GM20000 (cell line): ENCODE measurements around the gene ARHGDIA.
A peak's percentile ranks its signal among the peaks of the same experiment; 100 is the strongest.

Experiments
- DNase-seq: peaks from one replicate; pipeline ENCODE4 v3.0.0; 2012; ENCODE audit warnings: low spot score
- TF ChIP-seq, protein P1 (sequence below): IDR thresholded peaks from 2 replicates; pipeline ENCODE4 v1.5.1; 2012; ENCODE audit warnings: mild to moderate bottlenecking, control low read depth; ENCODE audit errors: extremely low read depth, missing control alignments

ARHGDIA gene

DNA sequence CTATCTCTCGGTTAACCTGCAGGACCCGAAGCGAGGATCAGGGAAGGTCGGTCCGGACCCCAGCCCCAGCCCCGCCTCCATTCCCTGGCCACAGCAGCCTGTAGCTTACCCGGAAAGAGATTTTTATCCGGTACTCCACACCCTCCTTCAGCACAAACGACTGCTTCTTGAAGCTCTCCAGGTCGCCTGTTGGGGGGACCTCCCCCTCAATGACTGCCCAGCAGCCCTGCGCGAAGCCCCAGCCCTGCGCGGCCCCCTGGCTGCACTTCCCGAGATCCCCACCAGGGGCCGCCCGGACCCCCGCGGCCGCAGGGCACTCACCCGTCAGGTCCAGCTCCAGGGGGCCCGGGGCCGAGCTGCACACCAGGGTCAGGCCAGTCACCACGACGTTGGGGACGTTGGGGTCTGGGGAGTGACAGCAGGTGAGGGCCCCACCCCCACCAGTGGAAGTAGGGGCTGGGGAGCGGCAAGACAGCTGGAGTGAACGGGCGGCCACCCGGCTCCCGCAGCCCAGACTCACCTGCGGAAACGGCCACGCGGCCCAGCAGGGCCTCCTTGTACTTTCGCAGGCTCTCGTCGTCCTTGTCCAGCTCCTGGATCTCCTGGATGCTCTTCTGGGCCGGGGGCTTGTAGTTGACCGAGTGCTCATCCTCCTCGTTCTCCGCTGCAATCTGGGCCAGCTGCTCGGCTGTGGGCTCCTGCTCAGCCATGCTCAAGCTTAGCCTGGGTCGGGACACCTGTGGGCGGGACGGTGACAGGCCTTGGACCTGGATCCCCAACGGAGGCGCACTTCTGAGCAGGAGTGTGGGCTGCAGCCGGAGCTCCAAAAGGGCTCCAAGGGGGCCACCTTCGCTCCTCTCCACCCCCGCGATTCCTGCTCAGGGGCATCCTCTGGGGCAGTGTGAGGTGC lies 1.7 kb downstream of the ARHGDIA start:
- peak; percentile 86 for DNase-seq
- TF ChIP-seq, protein P1, sequence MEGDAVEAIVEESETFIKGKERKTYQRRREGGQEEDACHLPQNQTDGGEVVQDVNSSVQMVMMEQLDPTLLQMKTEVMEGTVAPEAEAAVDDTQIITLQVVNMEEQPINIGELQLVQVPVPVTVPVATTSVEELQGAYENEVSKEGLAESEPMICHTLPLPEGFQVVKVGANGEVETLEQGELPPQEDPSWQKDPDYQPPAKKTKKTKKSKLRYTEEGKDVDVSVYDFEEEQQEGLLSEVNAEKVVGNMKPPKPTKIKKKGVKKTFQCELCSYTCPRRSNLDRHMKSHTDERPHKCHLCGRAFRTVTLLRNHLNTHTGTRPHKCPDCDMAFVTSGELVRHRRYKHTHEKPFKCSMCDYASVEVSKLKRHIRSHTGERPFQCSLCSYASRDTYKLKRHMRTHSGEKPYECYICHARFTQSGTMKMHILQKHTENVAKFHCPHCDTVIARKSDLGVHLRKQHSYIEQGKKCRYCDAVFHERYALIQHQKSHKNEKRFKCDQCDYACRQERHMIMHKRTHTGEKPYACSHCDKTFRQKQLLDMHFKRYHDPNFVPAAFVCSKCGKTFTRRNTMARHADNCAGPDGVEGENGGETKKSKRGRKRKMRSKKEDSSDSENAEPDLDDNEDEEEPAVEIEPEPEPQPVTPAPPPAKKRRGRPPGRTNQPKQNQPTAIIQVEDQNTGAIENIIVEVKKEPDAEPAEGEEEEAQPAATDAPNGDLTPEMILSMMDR, result peak; percentile 75

DNA sequence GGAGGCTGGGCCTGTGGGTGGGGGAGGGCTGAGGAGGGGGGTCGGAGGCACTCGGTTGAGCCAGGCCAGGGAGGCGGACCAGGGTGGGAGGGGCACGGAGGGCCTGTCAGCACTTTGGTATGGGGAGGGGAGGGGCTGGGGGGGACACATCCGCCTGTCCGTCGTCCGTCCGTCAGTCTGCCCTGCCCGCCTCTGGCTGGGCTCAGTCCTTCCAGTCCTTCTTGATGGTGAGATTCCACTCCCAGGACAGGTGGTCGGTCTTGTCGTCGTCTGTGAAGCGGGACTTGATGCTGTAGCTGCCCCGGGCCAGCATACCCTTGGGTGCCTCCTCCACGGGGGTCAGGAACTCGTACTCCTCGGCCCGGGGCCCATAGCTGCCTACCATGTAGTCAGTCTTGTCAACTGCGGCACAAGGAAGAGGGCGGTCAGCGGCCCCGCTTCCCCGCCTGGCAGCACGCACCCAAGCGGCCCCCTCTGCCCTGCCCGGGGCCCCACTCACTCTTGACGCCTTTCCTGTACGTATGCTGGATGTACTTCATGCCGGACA lies 2.4 kb downstream of the ARHGDIA start:
- DNase-seq, result no peak
- TF ChIP-seq, protein P1, result no peak

DNA sequence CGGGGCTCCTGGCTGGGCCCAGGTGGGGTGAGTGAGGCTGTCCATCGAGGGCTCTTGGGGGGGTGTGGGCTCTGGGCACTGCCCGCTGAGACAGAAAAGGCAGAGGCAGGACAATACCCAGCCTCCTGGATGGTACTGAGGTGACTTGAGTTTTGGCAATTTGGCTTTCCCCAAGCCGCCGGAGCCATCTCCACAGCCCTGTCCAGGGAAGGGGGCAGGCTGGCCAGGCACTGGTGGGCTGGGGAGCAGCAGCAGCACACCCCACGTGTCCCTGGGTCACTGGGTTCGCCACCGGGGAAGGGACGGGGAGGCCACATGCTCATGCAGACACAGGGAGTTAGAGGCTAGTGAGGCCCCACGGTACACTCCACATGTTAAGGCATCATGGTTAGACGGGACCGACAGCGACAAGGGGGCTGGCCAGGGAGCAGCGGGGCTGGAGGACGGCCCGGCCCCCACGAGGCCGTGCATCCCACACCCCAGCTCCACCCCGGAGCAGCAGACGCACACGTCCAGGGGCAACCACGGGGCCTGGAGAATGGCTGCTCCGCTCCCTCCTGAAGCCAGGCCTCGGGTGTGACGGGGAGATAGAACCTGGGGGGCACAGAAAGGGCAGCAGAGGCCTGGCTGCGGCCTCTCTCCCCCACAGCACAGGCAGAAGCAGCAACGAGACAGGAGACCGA lies 3.0 kb downstream of the ARHGDIA start:
- no peak for DNase-seq
- TF ChIP-seq, protein P1, result no peak

DNA sequence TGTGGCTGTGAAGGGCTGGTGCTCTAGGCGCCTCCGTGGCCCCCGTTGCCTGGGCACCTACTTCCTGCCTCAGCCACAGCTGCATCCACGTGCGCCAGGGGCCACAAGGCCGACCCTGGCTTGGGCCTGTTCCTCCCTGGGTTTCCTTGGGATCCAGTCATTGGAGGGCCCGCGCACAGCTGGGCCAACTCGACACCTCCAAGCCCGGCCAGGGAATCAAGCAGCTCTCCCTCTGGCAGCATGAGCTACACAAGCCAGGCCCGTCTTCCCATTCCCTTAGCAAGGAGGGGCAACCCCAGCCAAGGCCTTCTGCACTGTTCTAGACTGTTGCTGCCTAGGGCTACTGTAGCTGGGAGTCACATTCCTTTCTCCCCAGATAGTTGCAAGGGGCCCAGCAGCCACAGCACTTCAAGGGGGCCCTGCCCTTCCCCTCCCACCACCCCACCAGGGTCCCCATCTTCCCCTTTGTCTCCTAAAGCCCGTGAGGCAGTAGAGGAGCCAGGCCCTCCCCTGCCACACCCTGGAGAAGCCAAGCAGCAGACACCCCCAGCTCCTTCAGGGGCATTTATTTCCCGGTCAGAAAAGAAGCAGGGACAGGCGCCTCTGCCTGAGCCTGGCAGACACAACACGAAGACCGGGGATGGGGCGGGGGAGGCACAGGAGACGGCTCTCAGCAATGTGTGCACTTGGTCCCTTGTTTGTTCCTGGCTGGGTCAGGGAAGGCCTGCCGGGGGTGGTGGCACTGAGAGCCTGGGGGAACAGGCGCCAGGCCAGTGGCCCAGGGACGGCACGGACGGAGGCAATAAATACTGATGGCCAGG lies 3.8 kb downstream of the ARHGDIA start:
- TF ChIP-seq, protein P1, result no peak
- no peak for DNase-seq

DNA sequence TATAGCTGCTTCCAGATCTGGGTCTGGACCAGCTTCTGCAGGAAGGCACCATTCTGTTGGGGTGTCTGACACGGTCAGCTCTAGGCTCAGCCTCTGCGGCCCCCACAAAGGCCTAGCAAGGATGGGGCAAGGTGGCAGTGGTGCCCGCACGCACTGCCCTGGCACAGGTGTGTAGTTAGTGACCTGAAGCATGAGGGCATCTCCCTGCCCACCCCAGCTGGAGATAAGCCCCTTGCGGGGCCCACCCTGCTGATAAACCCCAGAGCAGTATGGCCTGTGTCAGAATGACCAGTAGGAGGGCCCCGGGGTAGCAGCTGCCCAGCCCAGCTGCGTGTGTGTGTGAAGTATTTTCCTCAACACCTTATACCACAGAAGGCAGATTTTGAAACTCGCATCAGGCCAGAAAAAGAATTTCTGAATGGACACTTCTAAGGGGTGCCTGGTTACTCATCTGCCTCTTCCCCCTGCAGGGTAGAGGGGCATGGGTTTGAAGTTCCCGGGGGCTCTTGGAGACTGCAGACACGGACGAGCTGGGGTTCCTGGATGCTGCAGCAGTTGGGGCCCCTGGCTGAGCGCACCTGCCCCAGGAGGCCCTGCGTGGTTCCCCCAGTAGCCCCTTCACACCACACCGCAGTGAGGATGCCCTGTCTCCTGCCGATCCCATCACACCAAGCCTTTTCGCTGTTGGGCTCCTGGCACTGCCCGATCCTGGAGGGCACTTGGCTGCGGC lies 4.5 kb downstream of the ARHGDIA start:
- no peak for DNase-seq
- TF ChIP-seq, protein P1, result no peak

DNA sequence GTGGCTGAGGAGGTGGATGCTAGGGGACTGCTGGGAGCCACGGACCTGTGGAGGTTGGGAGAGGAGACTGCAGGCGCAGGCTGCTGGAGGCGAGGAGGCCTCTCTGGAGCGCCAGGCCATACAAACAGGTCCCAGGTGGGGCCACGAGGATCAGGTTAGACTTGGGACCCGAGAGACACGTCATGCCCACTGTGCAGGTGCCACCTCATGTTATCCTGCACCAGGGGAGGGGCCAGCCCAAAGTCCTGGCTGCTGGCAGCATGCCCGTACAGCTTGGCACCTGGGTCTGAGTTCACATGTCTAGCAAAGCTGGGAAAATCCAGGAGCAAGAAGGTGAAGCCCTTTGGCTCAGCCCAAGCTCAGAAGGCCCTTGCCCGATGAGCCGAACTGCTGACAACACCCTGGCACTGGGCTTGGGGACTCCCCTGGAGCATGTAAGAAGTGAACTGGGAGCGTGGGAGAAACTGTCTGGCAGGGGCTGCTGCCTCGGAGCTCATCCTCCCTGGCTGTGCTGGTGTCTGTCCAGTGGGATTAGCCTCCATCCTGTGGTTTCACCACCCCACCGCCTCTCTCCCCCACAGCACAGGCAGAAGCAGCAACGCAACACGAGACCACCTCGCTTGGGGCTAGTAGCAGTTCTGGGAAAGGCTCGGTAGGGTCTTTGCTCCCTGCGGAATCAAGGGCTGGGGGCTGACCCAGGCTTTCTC lies 5.3 kb downstream of the ARHGDIA start:
- TF ChIP-seq, protein P1, result no peak
- DNase-seq, result no peak
